PC-3 (cell line): ENCODE results near the gene PELI2. TPM values are rescaled to one million over a fixed set of nuclear protein-coding genes. Genes with fewer than 3 reads are reported as not detected.

Experiments used
- ATAC-seq: fragments of 200-7000 bp; cut with Tn5 transposase; 2 replicates; pipeline ENCODE4 v1.9.1; 2020; ENCODE audit warnings: mild to moderate bottlenecking, moderate library complexity
- BruUV-seq: library from RNA; stranded (reverse); fragments of 400-500 nt; replicated peaks from 2 replicates; lab custom pipeline; 2021; lab: Mats Ljungman, UMichigan
- CTCF ChIA-PET: fragments of 300-600 bp; sonication (Branson Sonifier 250); formaldehyde crosslinking; loops from one replicate; lab custom pipeline; 2022; ENCODE audit warnings: antibody characterized with exemption; lab: Charles Lee
- POLR2A ChIA-PET: fragments of 300-600 bp; sonication (Branson Sonifier 250); formaldehyde crosslinking; loops from one replicate; lab custom pipeline; 2022; ENCODE audit warnings: antibody characterized with exemption; ENCODE audit not compliant: unreplicated experiment; lab: Charles Lee
- DNase-seq: peaks from one replicate; pipeline ENCODE4 v3.0.0-alpha.2; 2015
- H2AFZ ChIP-seq: fragments of 300-600 bp; sonication (generic); 2 replicates; pipeline ENCODE4 v1.6.0; 2016; ENCODE audit warnings: antibody characterized with exemption, low read length
- H3F3A ChIP-seq: fragments of 300-600 bp; sonication (generic); one replicate; pipeline ENCODE4 v1.6.0; 2017; ENCODE audit warnings: antibody characterized with exemption, low read length, control low read depth, mild to moderate bottlenecking; ENCODE audit not compliant: unreplicated experiment
- H3K27ac ChIP-seq: fragments of 300-600 bp; sonication (generic); 2 replicates; pipeline ENCODE4 v1.5.1; 2016; ENCODE audit warnings: mild to moderate bottlenecking, low read length
- H3K27me3 ChIP-seq: fragments of 300-600 bp; sonication (generic); 2 replicates; pipeline ENCODE4 v1.6.1; 2016; ENCODE audit warnings: low read length, mixed read lengths
- H3K36me3 ChIP-seq: fragments of 300-600 bp; sonication (generic); 2 replicates; pipeline ENCODE4 v1.6.1; 2016; ENCODE audit warnings: low read depth, mixed run types, low read length, mixed read lengths
- H3K4me1 ChIP-seq: fragments of 300-600 bp; sonication (generic); 2 replicates; pipeline ENCODE4 v1.5.1; 2016; ENCODE audit warnings: low read length; ENCODE audit not compliant: insufficient read depth
- H3K4me2 ChIP-seq: fragments of 300-600 bp; sonication (generic); 2 replicates; pipeline ENCODE4 v1.6.0; 2016; ENCODE audit warnings: low read length
- H3K4me3 ChIP-seq: fragments of 300-600 bp; sonication (generic); 2 replicates; pipeline ENCODE4 v1.5.1; 2016; ENCODE audit warnings: mild to moderate bottlenecking, low read length, mixed read lengths
- H3K79me2 ChIP-seq: fragments of 300-600 bp; sonication (generic); 2 replicates; pipeline ENCODE4 v1.6.1; 2017; ENCODE audit warnings: low read length, mixed read lengths
- H3K9ac ChIP-seq: fragments of 300-600 bp; sonication (generic); 2 replicates; pipeline ENCODE4 v1.6.0; 2016; ENCODE audit warnings: mild to moderate bottlenecking, low read length
- H3K9me2 ChIP-seq: fragments of 300-600 bp; sonication (generic); replicated peaks from 2 replicates; pipeline ENCODE4 v1.6.1; 2016; ENCODE audit warnings: mixed run types, low read length, mixed read lengths
- H3K9me3 ChIP-seq: fragments of 300-600 bp; sonication (generic); 2 replicates; pipeline ENCODE4 v1.6.1; 2016; ENCODE audit warnings: low read length, mixed read lengths
- H4K20me1 ChIP-seq: fragments of 300-600 bp; sonication (generic); 2 replicates; pipeline ENCODE4 v1.6.1; 2016; ENCODE audit warnings: low read length, mixed read lengths
- EZH2 ChIP-seq: fragments of 300-600 bp; sonication (generic); IDR thresholded peaks from one replicate; pipeline ENCODE4 v1.6.1; 2017; ENCODE audit warnings: antibody characterized with exemption, mild to moderate bottlenecking, low read length; ENCODE audit not compliant: unreplicated experiment
- EZH2phosphoT487 ChIP-seq: fragments of 300-600 bp; sonication (generic); IDR thresholded peaks from 2 replicates; pipeline ENCODE4 v1.6.1; 2018; ENCODE audit warnings: mild to moderate bottlenecking, antibody characterized with exemption, low read length, borderline replicate concordance
- intact Hi-C: fragments of 100-400 bp; cut with micrococcal nuclease; formaldehyde crosslinking; loops from 2 replicates; pipeline ENCODE4 v1.9.0; 2023
- total RNA-seq: library from RNA; depleted of rRNA; stranded (reverse); fragments of >200 nt; gene quantifications from 2 replicates; pipeline ENCODE4 v1.2.3, GENCODE V29; 2014
- TF ChIP-seq, protein P1 (sequence below): fragments of 300-600 bp; sonication (generic); conservative IDR thresholded peaks from 2 replicates; pipeline ENCODE4 v1.5.1; 2017; ENCODE audit warnings: antibody characterized with exemption, low read depth, mild to moderate bottlenecking, low read length

Gene PELI2
- total RNA-seq, 1 experiment from 2014 or later, result 0.11 TPM

DNA sequence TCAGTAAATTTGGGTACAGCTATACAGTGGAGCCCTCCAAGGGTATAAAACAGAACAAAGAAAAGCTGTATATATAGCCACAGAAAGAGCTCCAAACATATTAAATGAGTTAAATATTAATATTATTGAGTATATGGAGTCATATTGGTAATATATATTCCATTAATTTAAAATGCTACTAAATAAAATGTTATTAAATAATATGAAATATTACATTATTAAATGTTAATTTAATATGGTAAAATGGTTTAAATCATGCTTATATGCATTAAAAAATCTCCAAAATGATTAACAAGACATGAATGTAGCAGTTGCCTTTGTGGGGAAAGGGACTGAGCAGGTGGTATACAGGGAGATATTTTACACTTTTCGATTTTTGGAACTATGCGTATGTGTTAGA, 164.0 kb downstream of the PELI2 start:
- no peak for TF ChIP-seq EZH2phosphoT487
- TF ChIP-seq, protein P1, sequence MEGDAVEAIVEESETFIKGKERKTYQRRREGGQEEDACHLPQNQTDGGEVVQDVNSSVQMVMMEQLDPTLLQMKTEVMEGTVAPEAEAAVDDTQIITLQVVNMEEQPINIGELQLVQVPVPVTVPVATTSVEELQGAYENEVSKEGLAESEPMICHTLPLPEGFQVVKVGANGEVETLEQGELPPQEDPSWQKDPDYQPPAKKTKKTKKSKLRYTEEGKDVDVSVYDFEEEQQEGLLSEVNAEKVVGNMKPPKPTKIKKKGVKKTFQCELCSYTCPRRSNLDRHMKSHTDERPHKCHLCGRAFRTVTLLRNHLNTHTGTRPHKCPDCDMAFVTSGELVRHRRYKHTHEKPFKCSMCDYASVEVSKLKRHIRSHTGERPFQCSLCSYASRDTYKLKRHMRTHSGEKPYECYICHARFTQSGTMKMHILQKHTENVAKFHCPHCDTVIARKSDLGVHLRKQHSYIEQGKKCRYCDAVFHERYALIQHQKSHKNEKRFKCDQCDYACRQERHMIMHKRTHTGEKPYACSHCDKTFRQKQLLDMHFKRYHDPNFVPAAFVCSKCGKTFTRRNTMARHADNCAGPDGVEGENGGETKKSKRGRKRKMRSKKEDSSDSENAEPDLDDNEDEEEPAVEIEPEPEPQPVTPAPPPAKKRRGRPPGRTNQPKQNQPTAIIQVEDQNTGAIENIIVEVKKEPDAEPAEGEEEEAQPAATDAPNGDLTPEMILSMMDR, result no peak
- H3K79me2 ChIP-seq, result no peaks in the 10 kb centered on the region
- CTCF ChIA-PET, result no interaction called here

DNA sequence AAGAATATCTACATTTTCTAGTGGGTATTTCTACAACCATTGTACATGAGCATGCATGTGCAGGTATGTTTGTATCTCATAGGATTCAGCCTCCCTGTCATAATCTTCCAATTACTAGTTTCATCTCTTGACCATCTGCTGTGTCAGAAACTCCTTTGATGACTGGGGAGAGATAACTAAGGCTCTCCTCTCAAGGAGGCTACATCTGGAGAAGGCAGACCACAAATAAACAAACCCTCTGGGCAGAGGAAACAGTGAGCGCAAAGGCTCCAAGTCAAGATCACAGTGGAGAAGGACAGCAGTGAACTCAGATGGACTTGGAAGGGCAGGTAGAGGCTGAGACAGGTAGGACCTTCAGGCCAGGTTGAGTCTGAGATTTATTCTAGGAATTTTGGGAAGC, 166.4 kb downstream of the PELI2 start:
- no TSS peak for BruUV-seq

More for the DNA sequence above, 164.0 kb downstream of the PELI2 start:
- Histone ChIP-seq H3K4me3 (no peak overlapping the region), H3K9me3 (no peaks in the 10 kb centered on the region), H3K4me2 (no peak overlapping the region), H3K9me2 (no peaks in the 10 kb centered on the region), H3F3A (no peaks in the 10 kb centered on the region), H3K27me3 (peaks cover 53% of the 10 kb centered on the region), H3K4me1 (no peaks in the 10 kb centered on the region), H3K27ac (no peak overlapping the region), H4K20me1 (no peaks in the 10 kb centered on the region), H3K36me3 (no peaks in the 10 kb centered on the region), H2AFZ (no peak overlapping the region), H3K9ac (no peak overlapping the region)
- DNase-seq (no peak), ATAC-seq (no peak)
- intact Hi-C loops, result no loop called here
- POLR2A ChIA-PET, result no interaction called here
- no TSS peak for BruUV-seq

DNA sequence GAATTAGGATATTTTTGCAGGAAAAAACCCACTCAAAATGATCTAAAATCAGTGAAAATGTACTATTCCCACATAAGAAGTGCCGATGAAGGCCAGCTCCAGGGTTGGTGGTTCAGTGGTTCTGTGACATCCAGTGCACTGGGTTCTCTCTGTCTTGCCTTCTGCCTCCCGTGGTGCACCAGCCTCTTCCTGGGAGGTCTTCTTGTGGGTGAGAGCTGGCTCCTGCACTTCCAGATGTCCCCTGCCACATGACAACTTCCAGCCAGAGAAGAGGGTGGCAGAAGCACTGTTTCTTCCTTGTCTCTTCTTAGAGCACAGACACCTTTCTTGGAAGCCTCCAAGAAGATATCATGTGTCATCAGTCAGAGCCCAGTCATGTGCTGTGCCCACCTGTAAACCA, 170.9 kb downstream of the PELI2 start:
- Histone ChIP-seq H3K36me3 (no peaks in the 10 kb centered on the region), H3K27me3 (peaks cover 92% of the 10 kb centered on the region), H3K4me3 (no peak overlapping the region), H3K9me3 (no peaks in the 10 kb centered on the region), H3F3A (no peaks in the 10 kb centered on the region), H2AFZ (no peak overlapping the region), H4K20me1 (no peaks in the 10 kb centered on the region), H3K9me2 (no peaks in the 10 kb centered on the region), H3K4me2 (no peak overlapping the region), H3K9ac (no peak overlapping the region), H3K27ac (no peak overlapping the region), H3K79me2 (no peaks in the 10 kb centered on the region), H3K4me1 (no peaks in the 10 kb centered on the region)
- intact Hi-C loops, result no loop called here
- CTCF ChIA-PET, result no interaction called here
- ATAC-seq (no peak), DNase-seq (no peak)
- BruUV-seq, result no TSS peak
- TF ChIP-seq EZH2 (no peak), EZH2phosphoT487 (no peak)
- TF ChIP-seq, protein P1, result no peak
- POLR2A ChIA-PET, result no interaction called here

More for the DNA sequence above, 166.4 kb downstream of the PELI2 start:
- ATAC-seq (no peak), DNase-seq (no peak)
- Histone ChIP-seq H3K79me2 (no peaks in the 10 kb centered on the region), H3K9me2 (no peaks in the 10 kb centered on the region), H3K36me3 (no peaks in the 10 kb centered on the region), H3K4me2 (no peak overlapping the region), H3K9ac (no peak overlapping the region), H4K20me1 (no peaks in the 10 kb centered on the region), H2AFZ (no peak overlapping the region), H3K4me1 (no peaks in the 10 kb centered on the region), H3K27me3 (peaks cover 72% of the 10 kb centered on the region), H3F3A (no peaks in the 10 kb centered on the region), H3K9me3 (no peaks in the 10 kb centered on the region), H3K4me3 (no peak overlapping the region), H3K27ac (no peak overlapping the region)
- POLR2A ChIA-PET, result no interaction called here
- CTCF ChIA-PET, result no interaction called here
- intact Hi-C loops, result no loop called here
- TF ChIP-seq, protein P1, result no peak
- no peak for TF ChIP-seq EZH2
- TF ChIP-seq EZH2phosphoT487, result no peak
